ENCODE results near the gene IQCK.

The IQCK gene

DNA sequence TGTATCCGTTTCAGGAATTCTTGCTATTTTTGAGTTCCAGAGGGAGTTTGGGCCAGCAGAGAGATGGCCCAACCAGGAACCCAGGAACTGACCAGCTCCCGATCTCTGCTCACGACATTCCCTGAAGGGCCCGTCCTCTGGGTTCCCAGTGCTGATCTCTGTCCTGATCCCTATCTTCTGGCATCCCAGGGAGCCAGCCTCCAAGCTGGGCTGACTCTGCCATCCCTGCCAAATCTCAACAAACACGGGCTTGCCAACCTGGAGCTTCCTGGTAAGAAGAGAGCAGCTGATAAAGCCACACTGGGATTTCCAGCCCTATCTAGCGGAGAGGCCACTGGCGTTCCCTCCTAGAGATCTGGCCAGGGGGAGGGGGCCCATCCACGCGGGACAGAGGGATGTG, 150.3 kb downstream of the IQCK start:
- DNase-seq: no peak

DNA sequence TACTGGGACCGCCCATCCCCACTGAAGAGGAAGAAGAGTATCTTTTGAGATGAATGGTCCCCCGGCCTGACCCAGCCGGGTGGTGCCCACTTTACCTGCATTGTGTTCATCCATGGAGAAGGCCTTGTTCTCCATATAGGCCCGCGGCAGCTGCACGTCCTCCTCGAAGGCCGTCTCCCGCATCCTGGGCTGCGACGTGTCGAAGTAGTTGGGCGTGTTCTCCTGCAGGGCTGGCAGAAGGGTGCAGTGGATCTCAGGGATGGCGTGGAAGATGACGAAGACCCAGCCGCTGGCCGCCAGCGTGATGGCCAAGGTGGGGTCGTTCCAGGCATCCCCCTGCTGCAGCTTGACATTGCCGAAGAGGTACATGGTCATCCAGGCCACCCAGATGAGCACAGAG, 153.7 kb downstream of the IQCK start:
- no peak for DNase-seq

DNA sequence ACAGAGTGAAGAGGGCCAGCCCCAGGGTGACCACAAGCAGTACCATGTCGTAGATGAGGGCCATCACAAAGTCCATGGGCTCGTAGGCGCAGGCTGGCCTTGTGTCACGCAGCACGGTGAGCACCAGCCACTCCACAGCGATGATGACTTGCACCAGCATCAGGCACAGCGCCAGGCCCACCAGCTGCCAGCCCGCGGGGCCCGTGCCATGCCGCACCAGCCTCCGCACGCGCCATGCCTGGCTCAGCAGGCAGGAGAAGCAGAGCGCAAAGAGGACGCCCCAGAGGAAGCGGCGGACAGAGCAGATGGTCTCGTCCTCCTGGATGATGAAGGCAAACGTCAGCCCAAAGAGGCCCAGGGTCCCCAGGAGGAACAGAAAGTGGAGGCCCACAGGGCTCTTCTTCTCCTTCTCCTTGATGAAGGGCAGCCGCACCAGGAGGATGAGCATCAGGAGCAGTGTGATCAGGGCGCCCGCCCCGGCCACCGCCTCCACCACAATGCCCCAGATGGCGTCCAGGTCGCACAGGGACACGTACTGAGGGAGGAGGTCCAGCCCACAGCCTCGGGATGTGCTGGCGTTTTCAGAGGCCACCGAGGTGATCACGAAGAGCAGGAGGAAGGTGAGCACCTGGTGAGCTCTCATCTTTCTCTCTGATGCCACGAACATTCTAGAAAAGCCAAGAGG, 154.2 kb downstream of the IQCK start:
- no peak for DNase-seq

DNA sequence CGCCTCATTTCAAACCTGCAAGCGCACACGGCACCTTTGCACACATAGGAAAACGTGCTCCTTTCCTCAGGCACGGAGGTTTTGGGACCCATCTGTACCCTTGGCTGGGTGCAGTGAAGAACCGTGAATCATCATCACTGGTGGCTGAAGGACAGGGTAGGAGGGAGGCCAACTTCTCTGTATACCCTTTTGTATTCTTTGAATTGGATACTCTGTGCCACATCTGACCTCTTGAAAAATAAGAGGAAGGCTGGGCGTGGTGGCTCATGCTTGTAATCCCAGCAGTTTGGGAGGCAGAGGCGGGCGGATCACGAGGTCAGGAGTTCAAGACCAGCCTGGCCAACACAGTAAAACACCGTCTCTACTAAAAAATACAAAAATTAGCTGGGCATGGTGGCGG, 154.9 kb downstream of the IQCK start:
- DNase-seq: no peak

DNA sequence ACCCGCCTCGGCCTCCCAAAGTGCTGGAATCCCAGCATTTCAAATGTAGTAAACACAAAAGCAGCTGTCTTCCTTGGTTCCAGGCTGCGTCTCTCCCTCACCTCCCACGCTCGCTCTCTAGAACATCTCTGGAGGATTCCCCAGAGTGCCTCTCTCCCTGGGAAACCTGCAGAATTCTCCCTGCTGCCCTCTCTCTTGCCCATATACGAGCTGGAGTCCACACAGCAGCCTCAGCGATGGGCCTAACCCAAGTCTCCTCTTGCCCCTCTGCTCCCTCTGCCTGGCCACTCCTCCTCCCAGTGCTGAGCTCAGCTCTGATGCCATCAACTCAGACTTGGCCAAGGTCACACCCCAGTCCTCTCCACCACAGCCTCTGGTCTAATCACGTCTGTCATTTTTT, 156.0 kb downstream of the IQCK start:
- no peak for DNase-seq

DNA sequence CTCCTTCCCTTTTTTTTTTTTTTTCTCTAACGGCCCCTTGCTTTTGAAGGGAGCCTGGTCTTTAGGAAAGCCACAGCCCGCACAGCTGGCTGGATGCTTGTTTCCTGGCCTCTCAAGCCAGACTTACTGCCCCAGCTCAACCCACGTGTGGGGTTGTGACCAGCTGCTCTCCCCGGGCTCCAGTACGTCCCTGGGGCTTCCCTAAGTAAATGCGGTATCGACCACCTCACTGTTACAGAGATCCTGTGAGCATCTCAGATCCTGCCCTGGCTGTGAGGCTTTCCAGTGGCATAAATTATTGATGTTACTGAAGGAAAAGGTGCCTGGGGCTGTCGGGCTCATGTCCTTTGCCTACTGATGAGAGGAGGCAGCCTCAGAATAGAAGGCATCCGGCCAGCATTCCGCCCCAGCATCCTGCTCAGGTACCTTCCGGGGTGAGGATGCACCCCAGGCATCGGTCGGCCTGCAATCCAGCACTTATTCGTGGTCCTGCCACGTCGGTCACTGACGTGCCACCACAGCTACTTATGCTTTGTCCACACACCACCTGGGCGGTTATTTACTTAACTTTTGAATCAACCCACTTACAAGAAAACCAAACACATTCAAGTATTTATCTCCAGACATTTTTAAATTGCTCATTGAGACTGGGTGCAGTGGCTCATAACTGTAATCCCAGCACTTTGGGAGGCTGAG, 156.9 kb downstream of the IQCK start:
- DNase-seq: no peak

DNA sequence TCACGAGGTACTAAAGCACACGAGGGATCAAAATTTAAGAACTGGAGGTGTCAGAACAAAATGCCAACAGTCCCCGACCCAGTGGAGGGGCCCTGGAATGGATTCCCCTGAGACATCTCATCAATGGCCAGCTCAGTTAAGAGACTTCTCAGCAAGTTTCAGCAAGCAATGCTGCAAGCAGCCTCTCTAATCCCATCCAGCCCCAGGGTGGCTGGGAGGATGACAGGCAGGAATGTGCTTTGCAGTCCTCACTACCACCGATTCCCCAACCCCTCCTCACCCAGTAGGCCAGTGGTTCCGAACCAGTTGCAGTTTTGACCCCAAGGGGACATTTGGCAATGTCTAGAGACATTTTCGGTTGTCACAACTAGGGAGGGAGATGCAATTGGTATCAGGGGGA, 157.8 kb downstream of the IQCK start:
- no peak for DNase-seq

DNA sequence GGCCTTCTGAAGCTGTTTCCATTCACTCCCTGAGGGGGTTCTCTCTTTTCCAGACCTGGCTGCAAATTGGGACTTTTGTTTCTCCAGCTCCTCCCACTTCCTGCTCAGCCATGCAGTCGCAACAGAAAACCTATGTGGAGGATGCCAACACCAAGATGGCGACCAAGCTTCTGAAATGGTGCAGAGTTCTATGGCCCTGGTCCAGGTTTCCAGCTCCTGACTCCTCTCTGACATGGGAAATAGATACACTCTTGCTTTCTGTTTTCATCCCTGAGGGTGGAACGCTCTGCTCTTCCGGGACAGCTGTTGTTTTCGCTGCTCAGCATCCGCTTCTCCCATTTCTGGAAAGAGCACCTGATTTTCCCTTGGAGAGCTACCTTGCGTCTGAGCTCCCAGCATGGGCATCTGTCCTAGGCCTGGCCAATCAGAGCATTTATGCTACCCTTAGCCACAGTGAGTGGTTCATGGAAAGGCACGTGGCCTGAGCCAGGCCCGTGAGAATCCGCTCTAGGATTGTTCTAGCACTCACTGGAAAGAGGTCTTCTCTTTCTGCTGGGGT, 158.5 kb downstream of the IQCK start:
- DNase-seq: no peak

DNA sequence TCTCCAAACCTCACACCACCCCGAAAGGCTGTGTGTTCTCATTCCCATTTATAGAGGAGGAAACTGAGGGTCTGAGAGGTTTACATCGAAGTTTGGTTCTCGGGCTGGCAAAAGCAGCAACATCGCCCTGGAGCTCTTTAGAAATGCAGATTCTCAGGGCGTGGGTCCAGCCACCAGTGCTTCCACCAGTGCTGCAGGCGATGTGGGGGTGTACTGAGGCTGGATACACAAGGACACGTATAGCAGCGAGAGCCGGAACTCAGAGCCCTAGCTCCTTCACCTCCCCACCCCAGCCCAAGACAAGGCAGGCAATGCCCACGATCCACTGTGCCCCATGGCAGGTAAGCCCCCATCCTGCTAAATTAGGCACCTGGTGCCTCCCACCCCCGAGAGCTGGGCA, 160.7 kb downstream of the IQCK start:
- no peak for DNase-seq

DNA sequence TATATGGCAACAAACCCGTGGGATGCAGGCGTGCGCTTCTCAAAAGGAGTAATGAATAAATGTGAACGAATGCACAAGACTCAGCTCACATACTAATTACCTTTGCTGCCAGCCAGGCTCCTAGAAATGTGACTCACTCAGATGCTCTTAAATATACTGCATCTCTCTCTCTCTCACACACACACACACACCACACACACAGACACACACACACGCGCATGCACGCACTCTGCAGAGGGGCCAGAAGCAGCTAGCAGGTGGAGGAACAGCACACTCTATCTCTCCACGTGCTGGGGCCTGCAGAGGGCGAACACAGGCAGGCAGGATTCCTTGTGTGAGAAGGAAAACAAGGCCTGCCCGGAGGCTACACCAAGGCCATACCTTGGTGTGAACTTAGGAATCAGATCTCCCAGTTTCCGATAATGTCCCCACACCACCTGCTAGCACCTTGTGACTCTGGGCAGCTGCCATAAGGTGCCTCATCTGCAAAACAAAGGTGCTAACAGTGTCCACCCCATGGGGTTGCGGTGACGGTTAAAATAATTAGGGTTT, 161.2 kb downstream of the IQCK start:
- DNase-seq: no peak

DNA sequence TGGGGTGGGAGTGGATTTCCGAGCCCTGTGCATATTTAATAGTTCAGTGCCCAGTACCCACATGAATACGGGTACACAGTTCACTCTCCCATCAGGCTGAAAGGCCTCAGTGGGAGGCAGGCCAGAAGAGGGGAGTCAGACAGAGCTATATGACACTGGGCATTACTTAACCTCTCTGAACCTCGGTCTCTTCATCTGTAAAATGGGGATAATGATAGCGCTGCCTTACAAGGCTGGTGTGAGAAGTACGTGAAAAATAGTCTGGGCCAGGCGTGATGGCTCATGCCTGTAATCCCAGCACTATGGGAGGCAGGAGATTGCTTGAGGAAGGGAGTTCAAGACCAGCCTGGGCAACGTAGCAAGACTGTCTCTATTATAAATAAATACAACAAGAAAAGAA, 163.0 kb downstream of the IQCK start:
- no peak for DNase-seq

DNA sequence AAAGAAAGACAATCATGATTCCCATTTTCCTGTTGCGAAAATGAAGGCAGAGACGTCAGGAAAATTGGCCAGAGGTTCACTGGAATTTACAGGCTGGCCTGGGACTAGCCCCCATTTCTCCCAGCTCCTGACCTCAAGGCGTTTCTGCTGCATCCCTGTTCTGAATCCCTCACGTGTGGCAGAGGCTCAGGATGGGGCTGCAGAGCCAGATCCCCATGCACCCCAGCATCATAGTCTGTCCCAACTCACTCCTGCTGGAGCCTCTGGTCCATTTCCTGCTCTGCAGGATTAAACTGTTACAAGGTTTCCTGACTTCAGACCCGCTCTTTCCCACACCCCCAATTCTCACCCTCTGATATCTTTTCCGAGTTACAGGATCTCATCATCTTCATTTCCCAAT, 163.7 kb downstream of the IQCK start:
- no peak for DNase-seq

DNA sequence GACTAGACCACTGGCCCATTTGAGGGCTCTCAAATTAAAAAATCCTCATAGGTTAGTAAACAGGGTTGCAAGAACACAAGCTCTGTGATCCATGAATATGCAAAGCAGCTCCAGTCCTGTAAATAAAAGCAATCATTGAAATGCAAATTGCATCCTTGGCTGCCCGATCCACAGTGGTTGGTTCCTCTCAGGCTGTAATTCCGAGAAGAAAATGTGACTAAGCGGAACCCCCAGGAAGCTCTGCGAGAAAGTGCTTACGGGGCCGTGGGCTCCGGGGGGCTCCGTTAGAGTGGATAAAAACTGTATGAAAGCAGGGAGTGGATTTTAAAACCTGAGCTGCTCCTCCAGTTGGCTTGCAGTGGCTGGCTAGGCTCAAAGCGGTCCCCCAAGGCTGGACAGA, 164.1 kb downstream of the IQCK start:
- no peak for DNase-seq

DNA sequence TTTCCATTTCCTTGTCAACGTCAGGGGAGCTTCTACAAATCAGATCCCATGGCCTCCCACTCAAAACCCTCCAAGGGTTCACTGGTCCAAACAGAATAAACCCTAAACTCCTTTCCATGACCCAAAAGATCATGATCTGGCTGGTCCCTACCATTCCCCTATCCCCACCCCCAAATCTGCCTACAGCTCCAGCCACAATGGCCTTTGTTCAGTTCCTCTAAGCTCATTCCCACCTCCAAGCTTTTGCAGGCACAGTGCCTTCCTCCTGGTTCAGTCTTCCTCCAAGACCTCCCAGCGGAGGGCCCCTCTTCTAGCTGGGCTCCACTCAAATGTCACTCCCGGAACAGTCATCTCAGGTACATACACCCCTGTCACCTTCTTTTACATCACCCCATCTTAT, 164.6 kb downstream of the IQCK start:
- no peak for DNase-seq

DNA sequence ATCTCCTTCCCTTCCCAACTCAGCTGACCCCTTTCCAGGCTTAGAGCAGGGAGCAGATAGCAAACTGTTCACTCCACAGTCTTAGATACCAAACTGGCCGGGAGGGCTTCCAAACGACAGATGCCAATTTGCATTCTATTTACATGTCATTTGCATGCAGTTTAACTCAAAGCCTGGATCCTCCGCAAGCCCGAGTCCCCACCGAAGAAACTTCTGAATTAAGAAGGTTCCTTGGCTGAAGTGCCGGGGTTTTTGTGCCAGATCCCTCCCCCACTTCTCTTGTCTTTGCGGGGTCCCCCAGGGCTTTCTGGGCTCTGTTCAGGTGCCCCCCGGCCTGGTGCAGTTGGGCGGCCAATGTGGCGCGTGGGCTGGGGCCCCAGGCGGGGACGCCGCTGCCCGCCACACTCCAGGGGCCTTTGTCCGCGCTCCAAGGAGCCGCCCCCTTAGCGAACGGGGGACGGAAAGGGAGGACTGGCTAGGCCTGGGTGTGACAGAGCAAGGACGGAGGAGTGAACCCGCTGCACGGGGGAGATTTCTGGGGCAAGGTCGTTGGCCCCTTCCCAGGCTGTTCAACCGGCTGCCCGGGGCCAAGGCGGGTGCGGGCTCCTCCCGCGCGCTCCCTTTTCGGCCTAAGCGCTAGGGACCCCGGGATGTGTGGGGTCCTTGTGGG, 165.4 kb downstream of the IQCK start:
- no peak for DNase-seq

DNA sequence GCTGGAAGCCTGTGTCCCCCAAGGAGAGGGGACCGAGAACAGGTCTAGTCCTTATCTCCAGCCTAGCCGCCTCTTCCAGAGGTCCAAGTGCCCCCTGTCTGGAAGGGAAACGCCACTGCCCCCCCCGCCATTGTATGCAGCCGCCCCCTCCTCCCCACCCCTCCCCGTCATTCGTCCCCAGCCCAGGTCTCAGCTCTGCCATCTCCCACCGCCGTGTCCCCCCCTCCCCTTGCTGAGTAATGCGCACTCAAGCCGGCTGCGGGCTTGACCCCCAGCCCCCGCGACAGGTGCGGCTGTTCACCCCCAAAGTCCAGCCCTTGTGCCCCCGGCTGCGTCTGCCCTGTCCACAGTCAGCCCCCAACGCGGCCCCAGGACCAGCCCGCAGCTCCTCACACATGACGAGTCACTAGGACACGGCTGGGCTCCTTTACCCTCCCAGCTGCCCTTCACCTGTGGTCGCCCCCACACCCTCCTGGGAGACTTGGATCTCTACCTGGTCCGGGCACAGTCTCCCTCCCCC, 166.0 kb downstream of the IQCK start:
- no peak for DNase-seq

DNA sequence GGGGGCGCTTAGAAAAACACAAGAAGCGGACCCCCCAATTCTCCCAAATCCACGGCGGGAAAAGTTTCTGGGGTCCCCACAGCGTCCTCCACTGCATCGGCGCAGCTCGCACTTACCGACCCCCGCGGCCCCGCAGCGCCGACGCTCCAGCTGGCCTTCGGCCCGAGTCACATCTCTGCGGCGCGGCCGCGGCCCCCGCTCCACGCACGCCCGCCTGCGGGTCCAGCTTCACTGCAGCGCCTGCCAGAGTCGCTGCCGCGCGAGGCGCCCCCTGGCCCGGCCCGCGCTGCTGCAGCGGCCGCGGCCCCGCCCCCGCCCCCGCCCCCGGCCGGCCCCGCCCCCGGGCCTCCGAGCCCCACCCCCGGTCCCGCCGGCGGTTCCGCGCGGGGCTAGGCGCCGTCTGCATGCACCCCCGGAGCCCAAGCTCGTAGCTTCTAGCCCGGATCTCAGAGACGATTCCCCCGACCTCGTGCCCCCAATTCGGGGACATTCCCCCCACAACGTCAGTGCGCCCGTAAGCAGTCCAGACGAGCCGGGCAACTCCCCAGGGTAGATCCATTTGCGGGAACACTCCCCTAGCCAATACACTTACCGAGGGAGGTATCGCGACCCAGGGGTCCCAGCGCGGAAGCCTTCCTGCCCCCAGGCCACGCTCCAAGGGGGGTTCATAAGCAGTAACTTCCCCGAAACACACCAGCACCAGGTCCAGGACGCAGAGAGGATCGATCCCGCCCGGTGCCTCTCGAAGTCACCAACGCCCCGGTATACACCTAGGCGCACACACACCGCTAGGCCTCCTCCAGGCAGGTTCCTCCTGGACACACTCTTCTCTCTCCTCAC, 166.8 kb downstream of the IQCK start, which contains the start of gene GPRC5B:
Gene GPRC5B (minus strand): TSS at position 238 of the 840 bp plus-strand sequence. CDS start 12,003 bp downstream, outside the sequence.
- peak; percentile 78 for DNase-seq

DNA sequence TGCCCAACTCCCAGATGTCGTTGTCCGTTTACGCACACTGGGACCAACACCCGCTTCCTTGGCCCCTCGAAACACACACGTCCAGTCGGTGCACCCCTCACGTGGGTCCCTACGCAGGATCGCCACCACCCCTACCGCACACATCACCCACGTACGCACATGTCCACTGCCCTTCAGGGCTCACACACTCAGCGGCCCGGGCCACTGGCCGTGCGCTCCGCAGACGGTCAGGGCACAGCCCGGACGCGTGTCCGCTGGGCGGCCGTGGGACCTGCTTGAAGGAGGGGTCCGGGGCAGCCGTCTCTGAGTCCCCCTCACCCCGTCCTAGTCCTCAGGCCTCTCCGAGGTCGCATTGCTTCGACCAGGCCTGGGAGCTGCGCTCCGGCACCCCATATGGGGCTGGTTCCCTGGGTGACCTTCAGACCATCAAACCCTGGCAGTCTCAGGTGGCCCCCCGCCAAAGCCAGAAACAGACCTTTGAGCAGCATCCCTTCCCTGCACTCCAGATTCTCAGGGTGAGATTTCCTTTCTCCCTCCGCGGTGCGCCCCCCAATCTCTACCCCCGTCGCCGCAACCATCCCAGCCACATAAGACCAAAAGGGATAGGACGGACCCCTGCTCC, 167.5 kb downstream of the IQCK start:
- DNase-seq: peak; percentile 62

DNA sequence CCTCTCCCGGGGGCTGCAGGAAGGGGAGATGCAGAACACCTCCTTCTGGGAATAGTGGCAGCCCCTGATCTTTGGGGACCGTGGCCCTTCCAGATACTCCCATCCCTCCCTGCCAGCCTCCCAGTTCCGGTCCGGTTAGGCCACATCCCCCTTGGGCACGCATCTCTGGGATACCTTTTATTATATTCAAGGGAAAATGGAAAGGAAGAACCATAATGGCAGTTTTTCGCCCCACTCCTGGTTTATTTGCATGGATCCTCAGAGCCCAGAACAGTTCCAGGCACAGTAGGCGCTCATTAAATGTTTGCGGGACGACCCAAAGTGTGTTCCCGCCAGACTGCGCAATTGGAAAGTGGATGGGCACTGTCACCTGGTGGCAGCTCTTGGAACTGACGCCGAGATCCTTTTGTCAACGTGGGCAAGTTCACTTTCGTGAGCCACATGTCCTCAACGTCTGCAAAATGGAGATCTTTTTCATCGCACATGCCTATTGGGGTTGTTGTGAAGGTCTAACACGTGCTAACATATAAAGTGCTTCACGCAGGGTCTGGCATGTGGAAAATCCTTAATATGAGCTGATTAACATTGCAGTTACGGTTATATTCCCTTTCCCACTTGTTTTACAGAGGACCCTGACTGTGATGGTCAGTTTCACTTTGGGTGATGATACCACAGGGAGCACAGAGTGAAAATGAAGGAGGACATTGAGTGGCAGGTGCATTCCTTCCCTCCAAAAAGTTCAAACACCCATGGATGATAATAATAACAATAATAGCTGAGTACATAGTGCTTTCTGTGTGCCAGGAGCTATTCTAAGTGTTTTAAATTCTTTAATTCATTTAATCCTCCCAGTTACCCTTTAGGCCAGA, 168.2 kb downstream of the IQCK start:
- DNase-seq: peak; percentile 91

DNA sequence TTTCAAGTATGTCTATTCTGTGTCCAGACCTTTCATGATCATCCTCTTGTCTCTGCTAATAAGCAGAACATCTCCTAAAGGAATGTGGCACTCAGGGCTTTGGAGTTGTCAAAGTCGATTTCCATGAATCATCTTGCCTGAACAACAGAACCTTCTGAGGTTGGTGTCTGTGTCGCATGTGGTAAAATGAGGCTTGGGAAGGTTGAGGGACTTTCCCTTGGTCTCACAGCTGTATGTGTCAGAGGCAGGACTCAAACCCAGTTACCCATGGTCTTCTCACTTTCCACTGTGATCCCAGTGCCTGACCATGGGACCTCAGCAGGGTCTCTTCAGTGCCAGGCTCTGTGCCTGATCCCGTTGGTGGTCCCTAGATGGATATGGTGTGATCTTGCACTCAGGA, 170.8 kb downstream of the IQCK start:
- DNase-seq: no peak

DNA sequence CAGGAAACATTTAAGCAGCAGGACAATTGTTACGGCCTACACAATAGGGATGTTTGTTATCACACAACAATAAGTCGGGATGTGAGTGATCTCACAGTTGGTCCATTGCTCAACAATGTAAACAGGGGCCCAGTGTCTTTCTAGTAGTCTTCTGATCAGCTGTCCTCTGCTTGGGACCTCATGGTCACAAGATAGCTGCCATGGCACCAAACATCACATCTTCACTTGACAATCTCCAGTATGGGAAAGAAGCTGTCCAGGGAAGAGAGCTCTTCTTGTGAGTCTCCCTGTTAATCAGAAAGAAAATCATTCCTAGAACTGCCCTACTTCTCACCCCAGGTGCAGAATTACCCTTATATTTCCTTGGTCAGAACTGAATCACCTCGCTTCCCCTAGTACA, 172.8 kb downstream of the IQCK start:
- no peak for DNase-seq
